ENCODE data around the gene RGS8. TPM values are rescaled to one million over a fixed set of nuclear protein-coding genes. Genes with fewer than 3 reads are reported as not detected.

Gene RGS8
- total RNA-seq, 4 donors from 2014 or later: not detected

- 86 to 100% methylated on average over 1 to 2 of the region's 2 CpGs for WGBS, 2 donors (ENCODE audit: low coverage in 1 of 2)
- Histone ChIP-seq H3K9me3 (no peaks in the 10 kb centered on the region), H3K36me3 (no peaks in the 10 kb centered on the region), H3K27me3 (no peaks in the 10 kb centered on the region), H3K4me3 (no peak overlapping the region), H3K27ac (no peak overlapping the region), H3K4me1 (peaks cover 0 to 2% (median 0%) of the 10 kb centered on the region in 3 donors)
- no peak for ATAC-seq
- TF ChIP-seq POLR2AphosphoS5 (IDR thresholded peaks at IDR 0.05): no peak
- no peak for TF ChIP-seq CTCF (IDR thresholded peaks at IDR 0.05)
- TF ChIP-seq EP300 (IDR thresholded peaks at IDR 0.05): no peak
- TF ChIP-seq POLR2A (IDR thresholded peaks at IDR 0.05): no peak
These were observed 48.5 kb downstream of the RGS8 start for GRCh38 chr1:182635871-182636270.

Other genes starting within 250 kb of the RGS8 start
- under 1 TPM in 1 of 4 donors, not detected in 3; 0.04 TPM for gene RGSL1, start 234.4 kb downstream of the RGS8 start, total RNA-seq
- 10 to 100 TPM in 2 of 4 donors, 1 to 10 TPM in 2; 6.5 to 14.5 (median 10.6) TPM for gene RNASEL, start 95.3 kb downstream of the RGS8 start, total RNA-seq
- gene RGS16, start 80.2 kb downstream of the RGS8 start, total RNA-seq: 10 to 100 TPM in 1 of 4 donors, 1 to 10 TPM in 2, under 1 TPM in 1; 0.47 to 10.6 (median 2.1) TPM
- gene NPL, start 105.2 kb upstream of the RGS8 start, total RNA-seq: 10 to 100 TPM in 1 of 4 donors, 1 to 10 TPM in 3; 6.8 to 10.2 (median 7.9) TPM
- gene DHX9, start 154.8 kb upstream of the RGS8 start, total RNA-seq: 100 to 1,000 TPM in 1 of 4 donors, 10 to 100 TPM in 3; 79.5 to 104 (median 91.8) TPM

Measured in gastroesophageal sphincter (tissue), 4 donors.